Measurements from ENCODE around the gene LIPC.

Gene LIPC

DNA sequence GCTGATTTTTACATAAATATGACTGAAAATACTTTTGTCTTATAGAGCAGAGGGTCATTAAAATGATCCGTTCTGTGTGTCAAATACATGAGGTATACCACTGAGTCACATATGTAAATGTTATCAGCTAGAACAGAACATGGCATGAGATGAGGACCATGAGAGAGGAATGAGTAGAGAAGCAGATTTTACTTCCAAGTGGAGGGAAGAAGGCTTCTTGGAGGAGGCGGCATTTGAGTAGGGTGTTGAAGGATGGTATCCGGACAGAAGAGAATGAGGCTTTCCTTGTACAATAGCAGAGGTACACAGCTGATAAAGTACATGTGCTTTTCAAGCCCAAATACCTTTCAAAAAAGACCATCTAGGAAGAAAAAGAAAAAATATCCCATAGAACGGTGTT is 4.8 kb downstream of the LIPC start:
- DNase-seq (ENCODE audit: low read depth), result no peak

DNA sequence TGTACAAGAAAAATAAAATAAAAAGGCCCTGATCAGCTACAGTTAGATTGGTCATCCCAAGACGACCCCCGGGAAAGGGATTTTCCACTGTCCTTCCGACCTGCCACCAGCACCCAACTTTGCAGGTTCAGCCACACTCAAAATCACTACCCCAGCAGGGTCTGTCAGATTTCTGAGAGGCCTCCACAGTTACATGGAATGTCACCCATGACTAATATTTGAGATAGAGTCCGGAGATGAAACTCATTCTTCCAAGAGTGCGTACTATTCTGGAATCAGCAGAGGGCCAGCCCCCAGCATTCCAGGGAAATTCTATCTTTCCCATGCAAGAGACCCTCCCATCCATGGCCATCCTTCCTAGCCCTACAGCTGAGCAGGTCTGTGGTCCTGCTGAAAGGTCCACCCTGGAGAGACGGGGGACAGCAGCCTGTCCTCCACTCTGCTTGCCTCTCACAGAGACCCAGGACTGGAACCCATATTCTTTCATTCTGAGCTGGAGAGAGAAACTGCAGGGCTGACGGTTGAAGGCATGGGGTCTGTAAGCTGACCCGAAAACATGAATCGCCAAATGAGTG is 5.8 kb downstream of the LIPC start:
- no peak for DNase-seq (ENCODE audit: low read depth)

DNA sequence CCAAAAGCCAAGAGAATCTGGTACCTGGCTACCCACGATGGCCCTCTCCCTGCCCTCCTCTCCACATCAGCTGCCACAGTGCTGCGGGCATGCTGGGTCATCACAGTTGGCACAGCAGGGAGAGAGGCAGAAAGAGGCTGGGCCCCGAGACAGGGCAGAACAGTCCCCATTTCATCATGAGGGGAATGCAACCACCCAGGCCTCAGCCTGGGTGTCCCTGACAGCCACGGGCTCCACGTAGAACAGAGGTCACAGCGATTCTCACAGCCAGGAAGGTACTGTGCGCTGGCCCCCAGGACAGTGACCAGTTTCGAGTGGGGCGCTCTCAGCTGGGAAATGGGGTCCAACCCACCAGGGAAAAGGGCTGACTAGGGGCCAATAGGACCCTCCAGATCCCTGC is 6.3 kb downstream of the LIPC start:
- DNase-seq (ENCODE audit: low read depth), result no peak

DNA sequence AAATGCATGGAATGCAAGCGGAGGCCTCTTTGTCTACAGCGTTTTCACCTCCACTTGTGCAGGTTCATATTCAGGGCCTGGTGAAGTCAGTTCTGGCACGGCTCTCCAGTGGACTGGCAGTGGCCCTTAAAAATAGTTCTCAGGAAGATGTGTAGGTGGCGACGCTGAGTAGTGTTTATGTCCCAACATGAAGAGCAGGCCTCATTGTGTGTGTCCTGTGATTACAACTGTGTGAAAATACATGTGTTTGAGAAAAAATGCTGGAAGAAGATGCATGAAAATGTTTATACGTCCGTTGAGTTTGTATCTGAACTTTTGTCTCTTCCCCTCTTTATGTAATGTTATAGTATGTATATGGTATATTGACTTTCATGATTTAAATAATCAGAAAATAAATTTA is 7.2 kb downstream of the LIPC start:
- DNase-seq (ENCODE audit: low read depth), result no peak

DNA sequence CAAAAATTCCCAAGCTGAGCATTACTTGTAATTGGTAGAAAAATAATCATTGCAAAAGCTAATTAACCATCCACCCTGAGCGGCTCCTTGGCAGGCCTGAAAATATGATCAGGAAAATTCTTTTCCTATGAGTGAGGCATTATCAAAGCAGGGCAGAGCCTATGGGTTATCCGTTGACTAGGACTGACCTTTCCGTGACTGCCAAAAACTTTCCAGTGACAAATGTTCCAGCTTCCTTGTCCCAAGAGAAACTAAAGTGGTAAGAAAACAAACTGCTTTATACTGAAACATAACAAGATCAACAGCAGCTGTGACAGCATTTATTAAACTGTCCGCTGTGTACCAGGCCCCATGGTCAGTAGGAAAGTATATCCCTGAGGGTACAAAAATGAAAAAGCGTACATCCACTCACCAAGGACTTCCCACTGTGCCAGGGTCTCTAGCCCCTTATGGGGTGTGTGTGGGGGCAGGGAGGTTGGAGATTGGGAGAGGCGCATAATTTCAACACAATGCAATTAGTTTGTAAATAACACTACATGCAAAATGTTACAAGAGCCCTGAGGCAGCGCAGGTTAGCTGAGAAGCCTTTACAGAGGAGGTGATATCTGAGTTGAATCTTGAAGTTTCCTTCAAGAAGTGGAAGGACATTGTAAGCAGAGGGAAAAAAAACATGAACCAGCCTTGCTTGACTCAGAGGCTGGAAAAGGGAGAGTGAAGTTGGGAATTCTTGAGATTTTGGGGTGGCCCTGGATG is 8.5 kb downstream of the LIPC start:
- DNase-seq (ENCODE audit: low read depth), result peak; percentile 37

DNA sequence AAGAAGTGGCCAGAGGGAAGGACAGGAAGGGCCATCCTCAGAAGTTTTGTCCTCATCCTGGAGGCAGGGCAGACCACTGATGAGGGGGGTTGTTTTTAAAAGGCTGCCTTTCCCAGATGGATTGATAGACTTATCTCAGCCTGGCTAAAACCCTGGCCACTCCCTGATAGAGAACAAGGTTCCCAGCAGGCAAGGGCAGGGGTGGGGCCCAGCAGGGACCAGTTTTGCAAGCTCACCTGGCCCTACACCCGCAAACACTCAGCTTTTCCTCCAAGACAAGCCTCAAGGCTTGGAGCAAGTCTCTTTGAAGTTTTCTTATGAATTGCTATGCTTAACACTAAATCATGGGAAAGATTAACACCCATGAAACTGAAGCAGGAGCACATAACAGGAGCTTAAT is 9.1 kb downstream of the LIPC start:
- no peak for DNase-seq (ENCODE audit: low read depth)

DNA sequence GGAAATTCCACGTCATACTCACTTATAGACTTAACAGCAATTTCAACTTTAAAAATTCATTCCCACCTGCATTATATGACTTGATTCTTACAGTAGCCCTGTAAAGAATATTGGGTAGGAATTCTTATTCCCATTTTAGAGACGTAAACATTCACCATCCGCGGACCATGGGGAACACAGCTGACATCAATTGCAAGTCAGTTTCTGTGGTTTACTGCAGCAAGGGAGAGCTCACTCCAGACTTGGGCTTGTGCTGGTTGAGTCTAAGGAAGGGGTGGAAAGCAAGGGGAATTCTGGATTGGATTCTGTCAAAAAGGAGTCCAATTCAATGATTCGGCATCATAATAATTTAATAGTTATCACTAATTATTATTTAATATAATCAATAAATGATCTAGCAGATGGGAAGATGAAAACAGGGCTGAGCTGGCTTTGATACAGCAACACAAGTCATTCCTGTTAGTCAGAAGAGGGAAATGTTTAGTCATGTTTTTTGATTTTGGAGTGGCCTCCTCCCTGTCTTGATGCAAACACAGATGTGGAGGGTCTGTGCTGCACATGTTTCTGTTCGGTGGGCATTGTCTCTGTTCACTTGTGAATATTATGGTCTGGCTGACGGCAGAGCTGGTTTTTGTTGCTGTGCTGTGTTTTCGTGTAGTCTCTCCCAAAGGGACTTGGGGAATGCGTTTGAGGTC is 9.7 kb downstream of the LIPC start:
- DNase-seq (ENCODE audit: low read depth), result peak; percentile 63

DNA sequence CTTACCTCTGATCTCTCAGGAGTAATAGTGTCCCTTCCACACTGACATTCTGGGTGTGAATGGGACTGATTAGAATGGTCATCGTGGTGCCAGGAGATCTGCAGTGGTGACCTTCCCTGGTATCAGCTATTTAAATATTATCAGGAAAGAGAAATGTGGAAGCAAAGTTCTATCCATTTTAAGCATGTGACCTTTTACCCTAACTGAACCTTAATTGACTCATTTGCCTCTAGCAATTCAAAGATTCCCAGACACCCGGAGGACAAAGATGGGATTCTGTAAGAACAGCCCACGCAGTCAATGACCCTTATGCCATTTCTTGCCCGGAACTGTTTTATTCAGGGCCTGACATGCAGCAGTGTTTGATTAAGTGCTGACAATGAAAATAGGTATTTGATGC is 10.3 kb downstream of the LIPC start:
- DNase-seq (ENCODE audit: low read depth), result no peak

DNA sequence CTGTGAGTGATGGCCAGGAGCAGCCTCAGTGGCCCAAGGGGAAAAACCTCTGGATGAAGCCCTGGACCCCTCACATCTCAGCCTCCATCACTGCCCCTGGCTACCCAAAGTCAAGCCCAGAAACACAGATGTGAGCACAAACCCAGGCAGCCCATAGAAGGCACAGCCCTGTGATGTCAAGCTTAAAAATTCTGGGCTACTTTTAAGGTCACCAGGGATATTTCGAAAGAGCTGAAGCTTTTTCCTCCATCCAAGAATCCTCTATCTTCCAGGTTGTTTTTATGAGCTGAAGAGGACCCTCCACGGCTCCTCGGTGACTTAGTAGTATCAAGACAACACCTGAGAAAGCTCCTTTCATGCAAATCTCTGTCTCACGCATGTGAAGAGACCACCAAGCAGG is 11.5 kb downstream of the LIPC start:
- DNase-seq (ENCODE audit: low read depth), result no peak

DNA sequence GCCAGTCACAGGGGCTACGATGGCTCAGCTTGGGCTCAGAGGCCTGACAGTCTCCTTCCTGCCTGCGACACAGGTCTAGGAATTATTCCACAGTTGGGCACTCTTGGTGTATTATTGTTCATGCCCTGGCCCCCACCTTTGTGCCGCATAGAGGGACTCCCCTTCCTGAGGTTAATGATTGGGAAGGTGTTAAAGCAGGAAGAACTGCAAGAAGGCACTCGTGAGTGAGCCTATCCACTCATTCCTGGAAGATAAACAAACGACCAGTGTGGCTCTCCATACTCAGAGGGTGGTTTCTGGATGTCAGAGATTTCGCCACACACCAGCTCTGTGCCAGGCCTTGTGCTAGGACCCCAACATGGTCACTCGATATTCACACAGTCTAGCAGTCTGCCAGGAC is 12.3 kb downstream of the LIPC start:
- no peak for DNase-seq (ENCODE audit: low read depth)

DNA sequence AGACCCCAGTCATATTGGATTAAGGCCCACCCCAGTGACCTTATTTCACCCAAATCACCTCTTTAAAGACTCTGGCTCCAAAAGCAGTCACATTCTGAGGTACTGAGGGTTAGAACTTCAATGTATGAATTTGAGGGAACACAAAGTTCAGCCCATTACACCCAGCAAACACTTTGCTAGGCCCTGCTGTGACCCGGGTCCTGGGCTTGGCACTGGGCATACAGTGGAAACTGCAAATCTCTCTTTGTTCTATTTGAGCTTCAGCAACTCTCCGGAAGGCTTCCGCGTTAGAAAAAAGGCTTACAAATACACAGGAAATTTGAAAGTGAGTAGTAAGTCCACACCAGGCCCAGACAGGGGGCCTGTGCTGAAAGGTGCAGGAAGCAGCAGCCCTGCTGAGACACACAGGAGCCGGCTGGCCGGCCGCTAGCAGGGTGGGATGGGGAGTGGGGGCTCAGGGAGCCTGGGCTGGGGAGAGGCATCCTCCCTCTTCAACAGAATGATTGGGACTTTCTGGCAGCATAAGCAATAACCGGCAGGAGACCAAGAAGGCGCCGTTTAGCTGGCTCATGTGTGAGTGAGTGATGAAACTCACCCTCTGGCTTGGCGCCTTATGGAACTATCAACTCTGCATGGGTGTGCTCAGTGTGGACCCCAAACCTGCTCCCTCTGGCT is 13.0 kb downstream of the LIPC start:
- no peak for DNase-seq (ENCODE audit: low read depth)

DNA sequence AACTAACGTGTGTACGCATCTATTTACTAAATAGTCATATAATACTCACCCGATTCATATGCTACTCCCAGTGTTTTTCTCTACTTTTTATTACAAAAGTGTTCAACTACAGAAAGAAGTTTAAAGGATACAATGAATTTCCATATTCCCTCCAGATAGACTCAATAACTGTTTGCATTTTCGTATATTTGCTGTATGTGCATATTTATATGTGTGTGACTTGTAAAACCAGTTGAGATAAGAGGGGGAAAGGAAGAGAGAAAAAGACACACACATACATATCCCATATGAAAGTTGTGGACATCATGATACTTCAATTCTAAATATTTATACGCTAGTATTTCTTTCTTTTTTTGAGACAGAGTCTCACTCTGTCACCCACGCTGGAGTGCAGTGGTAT is 14.1 kb downstream of the LIPC start:
- no peak for DNase-seq (ENCODE audit: low read depth)

DNA sequence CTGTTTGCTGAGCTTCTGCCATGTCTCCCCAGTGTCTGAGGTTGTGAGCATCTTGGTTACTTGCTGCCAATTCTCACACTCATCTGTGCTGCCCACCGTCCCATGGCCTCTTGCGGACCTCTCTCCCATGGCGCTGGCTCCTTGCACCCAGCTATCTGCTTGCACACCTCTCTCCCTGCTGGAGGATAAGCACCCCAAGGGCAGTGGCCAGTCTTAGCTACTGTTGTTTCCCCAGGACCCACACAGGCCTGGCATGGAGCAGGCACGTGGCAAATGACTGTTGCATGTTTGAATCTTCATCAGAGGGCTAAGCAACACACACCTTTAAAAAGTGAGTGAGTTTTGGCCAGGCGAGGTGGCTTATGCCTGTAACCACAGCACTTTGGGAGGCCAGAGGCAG is 14.7 kb downstream of the LIPC start:
- DNase-seq (ENCODE audit: low read depth), result no peak

DNA sequence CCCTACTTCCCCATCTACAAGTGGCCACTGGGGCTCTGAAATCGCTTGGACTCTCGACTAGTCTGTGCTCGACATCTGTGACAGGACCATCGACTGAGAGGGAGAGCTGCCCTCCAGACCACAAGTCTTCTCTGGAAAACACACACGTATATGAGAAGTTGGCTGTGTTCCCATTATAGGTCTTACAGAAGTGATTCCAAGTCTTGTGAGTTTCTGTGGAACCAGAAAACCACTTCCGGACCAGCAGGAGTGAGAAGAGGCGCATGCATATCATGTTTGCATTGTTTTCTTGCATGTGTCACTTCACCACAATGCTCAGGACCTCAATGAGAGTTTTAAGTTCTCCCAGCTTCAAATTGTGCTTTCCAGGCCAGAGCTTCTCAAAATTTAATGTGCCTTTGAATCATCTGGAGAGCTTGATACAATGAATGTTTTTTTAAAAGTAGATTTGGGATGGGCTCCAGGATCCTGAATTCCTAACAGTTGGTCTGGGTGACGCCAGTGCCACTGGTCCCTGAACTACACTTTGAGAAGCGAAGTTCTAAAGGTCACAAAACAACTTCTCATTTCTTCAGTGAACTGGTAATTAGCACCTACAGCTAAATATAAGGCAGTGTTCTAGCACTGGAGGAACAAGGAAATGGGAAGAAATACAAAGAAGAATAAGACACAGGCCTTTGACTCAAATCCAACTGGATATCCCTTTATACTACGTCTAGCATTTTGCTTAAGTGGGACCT is 15.7 kb downstream of the LIPC start:
- DNase-seq (ENCODE audit: low read depth), result peak; percentile 56

DNA sequence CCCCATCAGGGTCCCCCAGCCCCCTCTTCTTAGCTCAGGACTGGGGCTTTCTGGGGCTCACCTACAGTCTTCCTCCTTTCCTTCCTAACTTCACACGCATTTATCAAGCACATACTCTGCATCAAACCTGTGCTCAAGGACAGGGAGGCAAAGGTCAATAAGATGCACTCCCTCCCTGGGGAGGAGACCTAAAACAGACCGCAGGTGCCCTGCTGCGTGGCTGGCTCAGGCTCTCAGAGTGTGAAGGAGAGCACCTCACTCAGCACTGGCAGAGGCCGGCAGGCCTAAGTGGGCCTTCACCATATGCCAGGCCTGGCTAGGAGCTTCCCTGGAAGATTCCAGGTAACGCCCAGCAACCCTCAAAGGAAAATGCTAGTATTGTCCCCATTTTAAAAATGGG is 16.5 kb downstream of the LIPC start:
- no peak for DNase-seq (ENCODE audit: low read depth)

DNA sequence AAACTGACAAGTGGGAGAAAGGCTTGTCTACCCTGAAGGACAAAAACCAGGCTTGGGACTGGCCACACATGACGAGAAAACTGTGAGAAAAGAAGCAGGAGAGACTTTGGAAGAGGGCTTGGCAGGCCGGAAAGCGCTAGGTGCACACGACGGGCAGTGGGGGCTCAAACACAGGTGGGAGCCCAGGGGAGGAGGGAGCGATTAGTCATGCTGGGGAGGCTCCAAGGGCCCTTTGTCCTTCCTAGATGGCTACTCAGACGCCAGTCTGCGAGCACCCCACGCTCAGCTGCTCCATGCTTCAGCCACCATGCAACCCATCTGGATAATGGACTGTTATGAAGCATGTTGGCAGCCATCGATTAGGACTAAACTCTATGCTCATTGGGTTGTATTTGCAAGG is 17.1 kb downstream of the LIPC start:
- no peak for DNase-seq (ENCODE audit: low read depth)

DNA sequence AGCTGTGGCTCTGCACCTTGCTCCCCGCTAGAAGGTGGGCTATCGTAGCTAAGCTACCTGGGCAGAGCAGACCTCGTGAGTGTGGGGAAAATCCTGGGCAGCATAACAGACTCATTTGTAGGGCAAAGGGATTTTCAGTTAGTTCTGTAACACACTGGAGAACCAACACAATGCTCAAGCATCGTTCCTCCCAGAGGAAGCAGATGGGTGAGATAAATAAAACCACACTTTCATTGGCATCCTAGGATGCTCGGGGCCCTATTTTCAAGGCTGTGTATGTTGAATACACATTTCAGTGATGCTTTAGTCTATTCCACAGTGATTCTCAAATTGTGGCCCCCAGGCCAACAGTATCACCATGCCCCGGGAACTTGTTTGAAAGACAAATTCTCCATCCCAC is 20.0 kb downstream of the LIPC start:
- no peak for DNase-seq (ENCODE audit: low read depth)

DNA sequence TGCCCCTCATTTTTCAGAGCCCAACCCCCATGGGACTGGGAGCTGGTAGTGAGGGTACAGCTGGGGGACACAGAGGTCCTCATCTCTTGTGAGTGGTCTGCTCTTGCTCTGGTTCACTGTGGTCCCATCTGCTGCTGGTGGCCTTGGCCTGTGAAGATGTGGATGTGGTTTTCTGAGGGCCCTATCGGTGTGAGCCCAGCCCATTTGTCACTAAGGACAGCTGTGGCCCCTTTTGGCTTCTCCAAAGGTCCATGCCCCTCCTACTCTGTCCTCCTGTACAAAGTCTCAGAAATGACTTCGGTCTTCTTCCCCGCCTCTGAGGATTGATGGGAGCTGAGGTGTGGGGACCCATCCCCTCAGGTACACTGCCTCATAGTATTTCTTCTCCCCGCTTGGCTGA is 21.0 kb downstream of the LIPC start:
- DNase-seq (ENCODE audit: low read depth), result no peak

DNA sequence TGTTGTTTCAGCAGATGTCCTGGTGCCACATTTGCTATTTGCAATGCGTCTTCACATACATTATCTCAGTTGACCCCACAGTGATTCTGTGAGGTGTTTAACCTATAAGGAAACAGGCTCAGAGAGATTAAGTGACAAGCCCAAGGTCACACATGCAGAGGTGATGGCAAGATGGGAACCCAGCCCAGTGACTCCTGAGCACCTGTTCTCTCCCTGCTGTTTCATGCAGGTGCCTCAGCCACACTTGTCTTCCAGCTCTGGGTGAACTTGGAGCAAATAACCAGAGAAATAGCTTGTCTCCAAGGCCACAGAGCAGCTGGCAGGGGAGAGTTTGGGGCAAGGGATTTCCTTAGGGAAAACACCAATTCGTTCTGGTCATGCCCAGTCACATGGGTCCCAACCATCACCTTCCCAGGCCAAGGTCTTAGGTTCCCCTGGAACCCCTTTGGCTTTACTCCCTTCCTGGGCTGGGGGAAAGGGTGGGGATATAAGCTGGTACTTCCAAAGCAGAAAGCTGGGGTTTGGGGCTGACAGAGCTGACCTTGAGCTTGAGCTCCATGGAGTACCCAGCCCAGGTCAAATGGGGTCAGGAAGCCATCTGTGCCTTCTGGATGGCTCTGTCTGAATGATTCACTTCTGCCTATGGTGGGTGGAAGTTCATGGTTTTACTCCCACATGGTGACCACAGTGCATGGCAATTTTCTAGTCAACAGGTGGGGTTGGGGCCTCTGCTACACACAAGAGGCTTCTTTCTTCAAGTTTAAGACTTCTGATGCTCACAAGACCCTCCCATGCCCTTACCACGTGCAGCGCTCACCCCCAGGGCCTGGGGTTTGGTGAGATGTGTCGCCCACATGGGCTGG is 22.4 kb downstream of the LIPC start:
- no peak for DNase-seq (ENCODE audit: low read depth)

DNA sequence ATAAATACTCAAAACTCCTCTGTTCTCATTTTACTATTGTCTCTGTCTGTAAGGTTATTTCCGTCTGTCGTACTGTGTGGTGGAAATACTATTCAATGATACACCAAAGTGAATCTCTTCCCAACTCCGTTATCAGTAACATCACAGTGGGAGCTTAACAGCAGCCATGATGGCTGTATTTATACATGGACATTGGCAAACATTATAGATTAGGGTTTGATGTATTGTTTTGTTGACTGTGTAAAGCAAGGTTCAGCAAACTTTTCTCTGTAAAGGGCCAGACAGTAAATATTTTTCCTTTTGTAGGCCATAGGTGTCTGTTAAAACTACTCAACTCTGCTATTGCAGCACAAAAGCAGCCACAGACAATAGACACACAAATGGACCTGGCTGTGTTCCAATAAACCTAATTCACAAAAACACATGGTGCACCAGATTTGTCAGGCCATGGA is 23.2 kb downstream of the LIPC start:
- DNase-seq (ENCODE audit: low read depth), result no peak

DNA sequence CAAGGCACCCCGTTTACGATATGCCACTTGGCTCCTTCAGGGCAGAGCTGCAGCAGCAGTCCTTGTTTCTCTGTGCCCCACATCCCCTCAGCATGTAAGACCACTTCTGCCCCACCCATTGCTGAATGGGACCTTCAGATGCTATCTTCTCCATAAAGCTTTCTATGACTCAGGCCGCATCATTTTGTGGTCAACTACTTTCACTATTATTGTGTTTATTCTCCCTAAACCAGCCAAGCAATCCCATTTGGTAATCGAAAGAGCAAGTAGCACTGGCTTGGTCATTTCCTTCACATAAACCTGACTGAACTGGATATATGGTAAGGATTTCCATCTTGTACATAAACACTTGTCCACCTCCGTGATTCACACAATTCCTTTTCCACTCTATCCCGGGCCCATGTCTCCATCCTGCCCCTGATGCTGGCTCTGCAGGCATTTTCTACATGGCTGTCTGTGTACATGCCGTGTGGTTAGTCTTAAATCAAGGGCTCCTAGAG is 25.7 kb downstream of the LIPC start:
- peak; percentile 68 for DNase-seq (ENCODE audit: low read depth)
